RWPE2 (cell line): ENCODE data around the gene INPP5A.

ENCODE experiments used
- ATAC-seq: fragments of 200-7000 bp; cut with Tn5 transposase; 3 replicates; pipeline ENCODE4 v1.9.1; 2021; ENCODE audit warnings: low read depth
- DNase-seq: peaks from one replicate; pipeline ENCODE4 v3.0.0-alpha.2; 2020; ENCODE audit warnings: low spot score
- H3K27ac ChIP-seq: fragments of 450-650 bp; 2 replicates; pipeline ENCODE4 v1.5.1; 2017; ENCODE audit warnings: mild to moderate bottlenecking; ENCODE audit not compliant: poor library complexity, severe bottlenecking
- H3K27me3 ChIP-seq: fragments of 250-450 bp; sonication (Bioruptor Pico); 2 replicates; pipeline ENCODE4 v1.5.1; 2021; ENCODE audit warnings: mild to moderate bottlenecking, moderate library complexity; ENCODE audit not compliant: insufficient read depth, poor library complexity, severe bottlenecking
- H3K36me3 ChIP-seq: fragments of 250-450 bp; sonication (Bioruptor Pico); 2 replicates; pipeline ENCODE4 v1.5.1; 2020; ENCODE audit warnings: low read depth, mild to moderate bottlenecking, moderate library complexity
- H3K4me1 ChIP-seq: fragments of 250-450 bp; sonication (Bioruptor Pico); 2 replicates; pipeline ENCODE4 v1.5.1; 2021; ENCODE audit warnings: mild to moderate bottlenecking, moderate library complexity; ENCODE audit not compliant: insufficient read depth, poor library complexity, severe bottlenecking
- H3K4me3 ChIP-seq: fragments of 250-450 bp; sonication (Bioruptor Pico); 2 replicates; pipeline ENCODE4 v1.5.1; 2021; ENCODE audit warnings: mild to moderate bottlenecking, moderate library complexity; ENCODE audit not compliant: severe bottlenecking
- H3K9me3 ChIP-seq: fragments of 250-450 bp; sonication (Bioruptor Pico); 2 replicates; pipeline ENCODE4 v1.5.1; 2021; ENCODE audit warnings: mild to moderate bottlenecking, moderate library complexity; ENCODE audit not compliant: severe bottlenecking
- TF ChIP-seq, protein P1 (sequence below): fragments of 450-650 bp; IDR thresholded peaks from one replicate; pipeline ENCODE4 v1.5.1; 2017; ENCODE audit warnings: mild to moderate bottlenecking, moderate library complexity; ENCODE audit not compliant: poor library complexity, severe bottlenecking

Gene INPP5A

DNA sequence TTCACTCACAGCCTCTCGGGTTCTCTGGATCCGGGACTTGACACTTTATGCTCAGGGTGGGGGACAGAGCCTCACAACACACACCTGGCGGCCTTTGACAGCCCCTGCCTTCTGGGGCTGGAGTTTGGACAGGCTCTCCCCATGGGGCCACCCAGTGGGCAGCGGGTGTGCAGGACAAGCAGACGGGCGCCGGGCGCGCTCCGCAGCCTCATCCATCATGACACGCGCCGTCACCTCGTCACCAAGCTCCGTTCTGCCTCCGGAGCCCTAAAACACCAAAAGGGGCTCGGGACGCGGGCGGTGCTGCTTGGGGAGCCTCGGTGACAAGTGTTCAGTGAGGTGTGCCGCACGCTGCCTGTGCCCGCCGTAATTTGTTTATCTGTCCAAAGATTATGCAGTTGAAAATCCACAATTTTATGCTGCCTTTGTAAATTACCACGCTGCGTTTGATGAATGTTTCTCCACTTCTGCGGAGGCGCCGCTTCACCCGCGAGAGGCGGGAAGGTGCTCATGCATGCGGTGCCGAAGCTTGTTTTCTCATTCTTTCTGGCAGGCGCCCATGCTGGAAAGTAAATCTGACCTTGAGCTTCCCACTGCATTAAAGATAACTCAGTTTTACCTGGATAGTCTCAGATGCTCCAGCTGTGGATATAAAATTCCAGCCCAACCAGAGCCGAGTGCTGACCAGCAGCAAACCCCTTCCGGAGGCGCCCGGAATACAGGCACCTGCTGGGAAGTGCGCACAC is 242.1 kb downstream of the INPP5A start:
- DNase-seq (no peak), ATAC-seq (no peak)
- Histone ChIP-seq H3K4me3 (no peak overlapping the region), H3K4me1 (no peaks in the 10 kb centered on the region), H3K36me3 (no peaks in the 10 kb centered on the region), H3K27ac (no peak overlapping the region), H3K27me3 (peaks cover 14% of the 10 kb centered on the region), H3K9me3 (no peaks in the 10 kb centered on the region)
- TF ChIP-seq, protein P1, sequence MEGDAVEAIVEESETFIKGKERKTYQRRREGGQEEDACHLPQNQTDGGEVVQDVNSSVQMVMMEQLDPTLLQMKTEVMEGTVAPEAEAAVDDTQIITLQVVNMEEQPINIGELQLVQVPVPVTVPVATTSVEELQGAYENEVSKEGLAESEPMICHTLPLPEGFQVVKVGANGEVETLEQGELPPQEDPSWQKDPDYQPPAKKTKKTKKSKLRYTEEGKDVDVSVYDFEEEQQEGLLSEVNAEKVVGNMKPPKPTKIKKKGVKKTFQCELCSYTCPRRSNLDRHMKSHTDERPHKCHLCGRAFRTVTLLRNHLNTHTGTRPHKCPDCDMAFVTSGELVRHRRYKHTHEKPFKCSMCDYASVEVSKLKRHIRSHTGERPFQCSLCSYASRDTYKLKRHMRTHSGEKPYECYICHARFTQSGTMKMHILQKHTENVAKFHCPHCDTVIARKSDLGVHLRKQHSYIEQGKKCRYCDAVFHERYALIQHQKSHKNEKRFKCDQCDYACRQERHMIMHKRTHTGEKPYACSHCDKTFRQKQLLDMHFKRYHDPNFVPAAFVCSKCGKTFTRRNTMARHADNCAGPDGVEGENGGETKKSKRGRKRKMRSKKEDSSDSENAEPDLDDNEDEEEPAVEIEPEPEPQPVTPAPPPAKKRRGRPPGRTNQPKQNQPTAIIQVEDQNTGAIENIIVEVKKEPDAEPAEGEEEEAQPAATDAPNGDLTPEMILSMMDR = no peak

DNA sequence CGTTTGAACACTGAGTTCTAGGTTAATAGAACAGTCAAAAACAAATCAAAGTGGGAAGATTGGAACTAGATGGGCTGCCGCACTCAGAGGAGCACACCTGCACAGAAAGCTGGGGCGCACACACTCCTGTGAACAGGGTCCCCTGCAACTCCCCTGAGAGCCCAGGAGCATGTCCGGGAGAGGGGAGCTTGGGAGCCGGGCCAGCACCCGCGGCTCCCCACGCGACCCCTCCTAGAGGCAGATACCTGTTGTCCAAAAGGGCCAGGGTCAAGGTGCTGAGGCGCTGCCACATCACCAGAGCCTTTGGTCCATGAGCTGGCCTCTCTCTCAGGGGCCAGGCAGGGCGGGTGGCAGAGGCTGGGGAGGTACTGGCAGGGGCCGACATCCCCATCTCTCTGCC is 242.8 kb downstream of the INPP5A start:
- TF ChIP-seq, protein P1 = no peak
- no peak for ATAC-seq
- Histone ChIP-seq H3K27me3 (peaks cover 19% of the 10 kb centered on the region), H3K9me3 (no peaks in the 10 kb centered on the region), H3K27ac (no peak overlapping the region), H3K4me3 (no peak overlapping the region), H3K36me3 (no peaks in the 10 kb centered on the region), H3K4me1 (no peaks in the 10 kb centered on the region)
- no peak for DNase-seq

DNA sequence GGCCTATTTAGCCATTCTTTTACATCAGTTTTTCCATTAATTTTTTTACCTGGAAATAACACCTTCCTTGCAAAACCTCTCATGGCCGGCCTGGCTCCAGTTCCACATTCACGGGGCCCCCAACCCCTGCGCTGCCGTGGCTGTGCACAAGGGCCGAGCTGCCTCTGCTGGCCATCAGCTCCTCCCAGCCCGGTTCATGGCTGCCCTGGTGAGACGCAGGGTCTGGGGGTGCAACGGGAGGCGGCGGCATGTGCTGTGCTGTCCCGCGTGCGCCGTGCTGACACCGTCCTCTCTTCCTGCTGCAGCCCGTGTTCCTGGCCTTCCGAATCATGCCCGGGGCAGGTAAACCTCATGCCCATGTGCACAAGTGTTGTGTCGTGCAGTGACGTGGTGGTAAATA is 244.0 kb downstream of the INPP5A start:
- DNase-seq (no peak), ATAC-seq (no peak)
- TF ChIP-seq, protein P1 = no peak
- Histone ChIP-seq H3K36me3 (no peaks in the 10 kb centered on the region), H3K4me3 (no peak overlapping the region), H3K27me3 (peaks cover 23% of the 10 kb centered on the region), H3K4me1 (no peaks in the 10 kb centered on the region), H3K27ac (no peak overlapping the region), H3K9me3 (no peaks in the 10 kb centered on the region)

DNA sequence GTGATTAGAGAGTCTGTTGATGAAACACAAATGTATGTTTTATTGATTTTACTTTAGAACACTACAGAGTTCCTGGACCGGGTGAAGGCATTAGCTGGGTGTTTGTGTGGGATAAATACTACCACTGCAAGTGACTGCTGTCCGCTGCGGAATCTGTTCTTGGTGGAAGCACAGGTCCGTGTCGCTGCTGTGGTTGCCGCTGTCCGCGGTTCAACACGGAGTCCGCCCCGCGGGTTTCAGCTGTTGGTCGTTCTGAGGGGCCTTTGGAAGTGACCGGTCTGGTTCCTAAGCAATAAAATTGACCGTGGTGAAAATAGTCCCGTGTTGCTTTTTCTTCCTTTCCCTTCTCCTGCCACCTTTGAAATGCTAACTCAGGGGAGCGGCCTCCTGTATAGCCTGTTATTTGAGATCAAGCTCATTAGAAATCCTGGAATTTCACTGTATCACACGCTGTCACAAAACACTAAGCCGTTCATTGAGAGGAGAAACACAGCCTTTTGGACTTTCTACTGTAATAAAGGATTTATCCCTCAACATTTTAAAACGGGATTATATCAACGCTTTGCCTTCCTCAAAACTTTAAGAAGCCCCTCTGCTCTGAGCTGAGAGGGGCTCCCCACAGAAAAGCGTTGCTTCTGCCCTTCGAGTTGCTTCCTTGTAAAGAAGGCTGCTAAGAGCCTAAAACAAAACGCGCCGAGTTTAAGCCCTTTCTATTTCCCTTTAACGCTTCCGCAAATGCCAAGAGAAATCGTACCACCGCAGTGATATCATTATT is 245.8 kb downstream of the INPP5A start:
- no peak for ATAC-seq
- H3K27me3 ChIP-seq = peaks cover 40% of the 10 kb centered on the region
- TF ChIP-seq, protein P1 = no peak

More for the DNA sequence above, 245.8 kb downstream of the INPP5A start:
- Histone ChIP-seq H3K36me3 (no peaks in the 10 kb centered on the region), H3K4me3 (no peak overlapping the region), H3K4me1 (no peaks in the 10 kb centered on the region), H3K27ac (no peak overlapping the region), H3K9me3 (no peaks in the 10 kb centered on the region)
- DNase-seq = no peak
